H1 (cell line): Measurements from ENCODE around the gene BCAS1. TPM values are rescaled to one million over a fixed set of nuclear protein-coding genes. Genes with fewer than 3 reads are reported as not detected.

Experiments
- CTCF ChIA-PET: fragments of 300-600 bp; sonication (Branson Sonifier 250); formaldehyde crosslinking; loops from one replicate; lab custom pipeline; 2021; ENCODE audit not compliant: partially characterized antibody; lab: Charles Lee
- POLR2A ChIA-PET: fragments of 300-600 bp; sonication (Branson Sonifier 250); formaldehyde crosslinking; loops from one replicate; lab custom pipeline; 2021; ENCODE audit warnings: inconsistent platforms; ENCODE audit not compliant: partially characterized antibody; lab: Charles Lee
- DNase-seq, 2 experiments: peaks; one replicate each; pipeline versions ENCODE4 v3.0.0 to v3.0.0-alpha.2; 2010 to 2022; ENCODE audit warnings: low spot score in 2 of 2, low read depth in 1 of 2, mixed read lengths in 1 of 2
- FAIRE-seq: peaks from 2 replicates; lab custom pipeline; 2011; peaks lifted over from hg19 to GRCh38; lab: Jason Lieb, UNC
- H2AFZ ChIP-seq: 2 replicates; pipeline ENCODE4 v1.8.1; 2012; ENCODE audit warnings: low read length, inconsistent platforms
- H2AK5ac ChIP-seq: 2 replicates; pipeline ENCODE4 v1.6.1; 2013; ENCODE audit warnings: low read depth, low read length
- H2BK120ac ChIP-seq: replicated peaks from 2 replicates; pipeline ENCODE3; 2013; ENCODE audit warnings: low read depth, low read length, inconsistent platforms
- H2BK12ac ChIP-seq: 2 replicates; pipeline ENCODE4 v1.6.1; 2013; ENCODE audit warnings: low read depth, low read length
- H2BK15ac ChIP-seq: 2 replicates; pipeline ENCODE4 v1.6.1; 2013; ENCODE audit warnings: low read length
- H2BK20ac ChIP-seq: 2 replicates; pipeline ENCODE4 v1.6.1; 2013; ENCODE audit warnings: low read length
- H2BK5ac ChIP-seq: 2 replicates; pipeline ENCODE4 v1.6.1; 2013; ENCODE audit warnings: low read depth, low read length
- H3K14ac ChIP-seq: 2 replicates; pipeline ENCODE4 v1.6.1; 2013; ENCODE audit warnings: inconsistent platforms; ENCODE audit not compliant: insufficient read length
- H3K18ac ChIP-seq: 2 replicates; pipeline ENCODE4 v1.6.1; 2013; ENCODE audit warnings: low read length; ENCODE audit errors: extremely low read depth
- H3K23ac ChIP-seq: 2 replicates; pipeline ENCODE4 v1.6.1; 2013; ENCODE audit warnings: inconsistent platforms; ENCODE audit not compliant: insufficient read length
- H3K23me2 ChIP-seq: 2 replicates; pipeline ENCODE4 v1.6.1; 2013; ENCODE audit warnings: low read depth, low read length
- H3K27ac ChIP-seq: 2 replicates; pipeline ENCODE4 v1.6.1; 2011; ENCODE audit warnings: low read depth, low read length, inconsistent platforms
- H3K27me3 ChIP-seq, 4 experiments: replicated peaks in 1 of 4; 1 replicate in 1 of 4; 2 replicates in 3 of 4; pipeline versions ENCODE4 v1.6.1 to v1.8.1; 2011 to 2013; ENCODE audit warnings: low read length in 3 of 4, mild to moderate bottlenecking in 3 of 4, inconsistent platforms in 2 of 4, mixed read lengths in 2 of 4, moderate library complexity in 1 of 4; ENCODE audit not compliant: control insufficient read depth in 3 of 4, insufficient read depth in 3 of 4; ENCODE audit errors: extremely low read depth in 1 of 4
- H3K36me3 ChIP-seq, 4 experiments: 2 replicates each; pipeline versions ENCODE4 v1.6.1 to v1.8.1; 2011 to 2013; ENCODE audit warnings: mild to moderate bottlenecking in 4 of 4, low read length in 3 of 4, moderate library complexity in 2 of 4, control low read depth in 1 of 4, inconsistent platforms in 1 of 4; ENCODE audit not compliant: insufficient read depth in 4 of 4, control insufficient read depth in 2 of 4
- H3K4ac ChIP-seq: replicated peaks from 2 replicates; pipeline ENCODE3; 2013; ENCODE audit warnings: low read length, low read depth, mixed read lengths, inconsistent platforms; ENCODE audit not compliant: insufficient read length
- H3K4me1 ChIP-seq, 4 experiments: replicated peaks in 1 of 4; 1 replicate in 1 of 4; 2 replicates in 3 of 4; pipeline versions ENCODE4 v1.6.1 to v1.8.1; 2011 to 2013; ENCODE audit warnings: low read length in 3 of 4, inconsistent platforms in 2 of 4, mixed read lengths in 1 of 4; ENCODE audit not compliant: insufficient read depth in 4 of 4, control insufficient read depth in 3 of 4
- H3K4me2 ChIP-seq, 2 experiments: 2 replicates each; pipeline versions ENCODE4 v1.6.1 to v1.8.1; 2011 to 2013; ENCODE audit warnings: low read depth in 2 of 2, low read length in 2 of 2, control low read depth in 1 of 2, inconsistent platforms in 1 of 2, mild to moderate bottlenecking in 1 of 2; ENCODE audit not compliant: insufficient read depth in 1 of 2
- H3K4me3 ChIP-seq, 4 experiments: fragments of 200-600, 300-600 bp in 1 of 4; sonication (generic), shearing (Covaris generic), sonication (Bioruptor Twin) in 1 of 4; 2 replicates each; pipeline versions ENCODE4 v1.5.1 to v1.8.1; 2011 to 2016; ENCODE audit warnings: low read length in 4 of 4, low read depth in 3 of 4, control low read depth in 2 of 4, inconsistent platforms in 2 of 4, mild to moderate bottlenecking in 2 of 4, mixed read lengths in 1 of 4, moderate library complexity in 1 of 4; ENCODE audit not compliant: insufficient read depth in 2 of 4; ENCODE audit errors: extremely low read depth in 1 of 4
- H3K56ac ChIP-seq: replicated peaks from 2 replicates; pipeline ENCODE3; 2013; ENCODE audit warnings: low read depth, mild to moderate bottlenecking, mixed read lengths, low read length, inconsistent platforms; ENCODE audit not compliant: insufficient read length
- H3K79me1 ChIP-seq: 2 replicates; pipeline ENCODE4 v1.6.1; 2013; ENCODE audit warnings: low read depth, low read length, control low read depth
- H3K79me2 ChIP-seq, 2 experiments: 2 replicates each; pipeline versions ENCODE4 v1.6.1 to v1.8.1; 2012 to 2013; ENCODE audit warnings: low read length in 2 of 2, mild to moderate bottlenecking in 2 of 2, inconsistent platforms in 1 of 2; ENCODE audit not compliant: insufficient read depth in 2 of 2, control insufficient read depth in 1 of 2
- H3K9ac ChIP-seq, 4 experiments: replicated peaks in 1 of 4; 1 replicate in 1 of 4; 2 replicates in 3 of 4; pipeline versions ENCODE4 v1.6.1 to v1.8.1; 2011 to 2013; ENCODE audit warnings: low read depth in 3 of 4, low read length in 3 of 4, control low read depth in 2 of 4, mild to moderate bottlenecking in 2 of 4, moderate library complexity in 2 of 4, inconsistent platforms in 1 of 4; ENCODE audit errors: extremely low read depth in 1 of 4
- H3K9me3 ChIP-seq, 2 experiments: 2 replicates each; pipeline versions ENCODE4 v1.6.1 to v1.8.1; 2012 to 2013; ENCODE audit warnings: mild to moderate bottlenecking in 2 of 2, moderate library complexity in 2 of 2, control low read depth in 1 of 2, inconsistent platforms in 1 of 2, low read depth in 1 of 2, low read length in 1 of 2, mixed read lengths in 1 of 2; ENCODE audit not compliant: insufficient read depth in 2 of 2
- H4K20me1 ChIP-seq, 2 experiments: replicated peaks in 1 of 2; 2 replicates each; pipeline versions ENCODE3 to v1.8.1; 2011 to 2013; ENCODE audit warnings: inconsistent platforms in 2 of 2, low read length in 2 of 2, mild to moderate bottlenecking in 1 of 2; ENCODE audit not compliant: insufficient read depth in 2 of 2, control insufficient read depth in 1 of 2
- H4K5ac ChIP-seq: 2 replicates; pipeline ENCODE4 v1.6.1; 2013; ENCODE audit warnings: low read length, low read depth, mixed read lengths, inconsistent platforms; ENCODE audit not compliant: insufficient read length
- H4K8ac ChIP-seq: 2 replicates; pipeline ENCODE4 v1.8.0; 2013; ENCODE audit warnings: mild to moderate bottlenecking, moderate library complexity, low read length, inconsistent platforms; ENCODE audit not compliant: insufficient read depth; ENCODE audit errors: extremely low read depth
- H4K91ac ChIP-seq: replicated peaks from 2 replicates; pipeline ENCODE3; 2013; ENCODE audit warnings: low read length, mixed read lengths, inconsistent platforms; ENCODE audit not compliant: insufficient read length
- CBX8 ChIP-seq: fragments of 300-800, 300-1000 bp; sonication (generic); IDR thresholded peaks from 2 replicates; pipeline ENCODE4 v1.7.1; 2016; ENCODE audit warnings: low read depth, low read length, borderline replicate concordance
- E2F6 ChIP-seq: IDR thresholded peaks from 2 replicates; pipeline ENCODE4 v1.6.1; 2012; ENCODE audit warnings: inconsistent platforms
- EGR1 ChIP-seq: IDR thresholded peaks from 2 replicates; pipeline ENCODE4 v1.6.1; 2011; ENCODE audit warnings: low read depth, low read length, borderline replicate concordance
- FOSL1 ChIP-seq: IDR thresholded peaks from 2 replicates; pipeline ENCODE4 v1.6.1; 2011; ENCODE audit warnings: mild to moderate bottlenecking, low read depth, low read length, moderate library complexity; ENCODE audit not compliant: insufficient read depth
- HDAC6 ChIP-seq: IDR thresholded peaks from one replicate; pipeline ENCODE4 v1.7.1; 2012; ENCODE audit warnings: low read depth, mild to moderate bottlenecking, inconsistent platforms, low read length, moderate library complexity
- KDM5A ChIP-seq: fragments of 200-600 bp; IDR thresholded peaks from 2 replicates; pipeline ENCODE4 v1.7.1; 2012; ENCODE audit warnings: mild to moderate bottlenecking, low read length, inconsistent platforms, mixed read lengths
- MAFK ChIP-seq: IDR thresholded peaks from 2 replicates; pipeline ENCODE4 v1.6.1; 2012; ENCODE audit warnings: low read depth, mild to moderate bottlenecking, improper control_type of control experiment, low read length
- POU5F1 ChIP-seq: IDR thresholded peaks from 2 replicates; pipeline ENCODE4 v1.6.1; 2011; ENCODE audit warnings: low read depth, mild to moderate bottlenecking, low read length, moderate library complexity
- RBBP5 ChIP-seq: IDR thresholded peaks from 2 replicates; pipeline ENCODE4 v1.7.1; 2012; ENCODE audit warnings: low read depth, mild to moderate bottlenecking, inconsistent platforms, low read length, moderate library complexity, borderline replicate concordance
- RFX5 ChIP-seq: IDR thresholded peaks from 2 replicates; pipeline ENCODE4 v1.6.1; 2011; ENCODE audit warnings: low read depth, low read length, improper control_type of control experiment, borderline replicate concordance
- TAF7 ChIP-seq: optimal IDR thresholded peaks from 2 replicates; pipeline ENCODE3; 2011; ENCODE audit warnings: low read depth, mild to moderate bottlenecking, inconsistent platforms, low read length, moderate library complexity, borderline replicate concordance
- TCF12 ChIP-seq: IDR thresholded peaks from 2 replicates; pipeline ENCODE4 v1.6.1; 2011; ENCODE audit warnings: low read depth, mild to moderate bottlenecking, low read length
- WGBS, 2 experiments: shearing (Covaris generic) in 1 of 2; methylation state at CpG; one replicate each; pipeline versions ENCODE4 v1.1.6 to v1.1.7; 2013 to 2015; ENCODE audit warnings: low lambda C conversion rate in 2 of 2, mixed read lengths in 2 of 2, inconsistent platforms in 1 of 2, low coverage in 1 of 2, missing lambda C conversion rate in 1 of 2; ENCODE audit not compliant: insufficient replicate concordance in 2 of 2, insufficient coverage in 1 of 2, insufficient read length in 1 of 2; ENCODE audit errors: extremely low coverage in 1 of 2, missing lambda C conversion rate in 1 of 2; 5-methylcytosine and 5-hydroxymethylcytosine counted together
- polyA plus RNA-seq, 7 experiments: library from polyadenylated mRNA; depleted of rRNA in 3 of 7; stranded (reverse) in 5 of 7; unstranded in 2 of 7; fragments of >200 nt in 5 of 7; fragments of 200-250 nt in 2 of 7; gene quantifications; 1 replicate in 5 of 7; 2 replicates in 1 of 7; 4 replicates in 1 of 7; pipeline versions ENCODE4 v1.2.1 to v1.2.3, GENCODE V29; 2011 to 2013; ENCODE audit warnings: missing spikeins in 2 of 7, mixed read lengths in 2 of 7
- total RNA-seq: library from RNA; stranded (reverse); fragmentation: NEBNext Ultra II Directional; extraction: Animal tissue kit (Norgen Biotek cat#: 25700); gene quantifications from 2 replicates; pipeline ENCODE4 v1.2.1, GENCODE V29; 2021

The BCAS1 gene
- total and polyA plus RNA-seq, 2 of the 8 experiments (the other 6 are each of a cell fraction or from before 2014, with no cell fraction given): 0.06 to 0.19 TPM

DNA sequence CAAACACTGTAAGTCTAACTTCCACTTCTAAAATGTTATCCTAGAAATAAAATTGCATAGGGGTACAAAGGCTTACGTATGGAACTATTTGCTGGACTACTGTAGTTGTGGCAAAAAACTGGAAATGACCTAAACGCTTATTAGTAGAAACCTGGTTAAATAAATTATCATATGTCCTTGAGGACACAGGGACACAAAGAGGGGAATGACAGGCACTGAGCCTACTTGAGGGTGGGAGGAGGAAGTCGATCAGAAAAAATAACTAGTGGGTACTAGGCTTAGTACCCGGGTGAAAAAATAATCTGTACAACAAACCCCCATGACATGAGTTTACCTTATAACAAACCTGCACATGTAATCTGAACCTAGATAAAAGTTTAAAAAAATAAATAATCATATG lies 28.4 kb downstream of the BCAS1 start:
- Histone ChIP-seq H3K36me3 (no peaks in the 10 kb centered on the region), H3K4me3 (no peak overlapping the region), H2AK5ac (no peak overlapping the region), H3K79me2 (no peaks in the 10 kb centered on the region), H2BK20ac (no peak overlapping the region), H4K91ac (no peak overlapping the region), H3K4ac (no peak overlapping the region), H2BK5ac (no peak overlapping the region), H2BK120ac (no peak overlapping the region), H3K23ac (no peak overlapping the region), H3K4me1 (no peaks in the 10 kb centered on the region), H4K20me1 (no peaks in the 10 kb centered on the region), H4K5ac (no peak overlapping the region), H3K23me2 (no peaks in the 10 kb centered on the region; the same call in 1 of the 2 replicates), H4K8ac (no peak overlapping the region), H2AFZ (no peak overlapping the region), H3K4me2 (no peak overlapping the region), H3K9ac (no peak overlapping the region), H3K9me3 (no peaks in the 10 kb centered on the region), H3K18ac (no peak overlapping the region), H2BK12ac (no peak overlapping the region), H3K79me1 (no peaks in the 10 kb centered on the region), H3K56ac (no peak overlapping the region), H3K27ac (no peak overlapping the region), H2BK15ac (no peak overlapping the region), H3K27me3 (no peaks in the 10 kb centered on the region), H3K14ac (no peak overlapping the region)
- TF ChIP-seq POU5F1 (no peak), RBBP5 (no peak), MAFK (no peak), TAF7 (no peak), TCF12 (no peak), KDM5A (no peak), EGR1 (no peak), CBX8 (no peak), RFX5 (no peak), E2F6 (no peak), HDAC6 (no peak), FOSL1 (no peak)
- DNase-seq (no peak), FAIRE-seq (no peak)
- ChIA-PET CTCF (interaction anchor here (0.6 to 1.2 kb wide), 2 partner anchors 19 to 102 kb away, joined by 3 to 6 read pairs; no protein-coding TSS in a partner anchor), POLR2A (no interaction called here)
- WGBS, 2 experiments: 90% methylated on average over 4 of the region's 4 CpGs; no CpG with 5 or more reads in 1 of the 2 experiments
